Mesenteric fat pad (tissue), 1 donor: ENCODE measurements around the gene ZNF277. TPM values are rescaled to one million over a fixed set of nuclear protein-coding genes. Genes with fewer than 3 reads are reported as not detected.

ENCODE experiments used
- DNase-seq: peaks from one replicate; pipeline ENCODE4 v3.0.0-alpha.2; 2020; ENCODE audit warnings: low spot score
- long read RNA-seq: library from polyadenylated mRNA; unstranded; transcript quantifications from one replicate; pipeline ENCODE4 v2.0.0, GENCODE V29; 2020
- total RNA-seq: library from RNA; stranded (reverse); fragmentation: NEBNext Ultra II Directional; extraction: Animal tissue kit (Norgen Biotek cat#: 25700); gene quantifications from one replicate; pipeline ENCODE4 v1.2.1, GENCODE V29; 2021
- donor health status: DM: yes; HTN: yes; CAD: no.

Gene ZNF277, protein sequence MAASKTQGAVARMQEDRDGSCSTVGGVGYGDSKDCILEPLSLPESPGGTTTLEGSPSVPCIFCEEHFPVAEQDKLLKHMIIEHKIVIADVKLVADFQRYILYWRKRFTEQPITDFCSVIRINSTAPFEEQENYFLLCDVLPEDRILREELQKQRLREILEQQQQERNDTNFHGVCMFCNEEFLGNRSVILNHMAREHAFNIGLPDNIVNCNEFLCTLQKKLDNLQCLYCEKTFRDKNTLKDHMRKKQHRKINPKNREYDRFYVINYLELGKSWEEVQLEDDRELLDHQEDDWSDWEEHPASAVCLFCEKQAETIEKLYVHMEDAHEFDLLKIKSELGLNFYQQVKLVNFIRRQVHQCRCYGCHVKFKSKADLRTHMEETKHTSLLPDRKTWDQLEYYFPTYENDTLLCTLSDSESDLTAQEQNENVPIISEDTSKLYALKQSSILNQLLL
- total RNA-seq = 10.6 TPM
- long read RNA-seq, transcript ZNF277-201 (12 exons, 1,849 nt) = major isoform, 33 of 39 reads
- long read RNA-seq, partial matches to known transcripts = 0 of 39 reads
- long read RNA-seq, other reads (novel, unspliced or antisense) = 6 of 39 reads

DNA sequence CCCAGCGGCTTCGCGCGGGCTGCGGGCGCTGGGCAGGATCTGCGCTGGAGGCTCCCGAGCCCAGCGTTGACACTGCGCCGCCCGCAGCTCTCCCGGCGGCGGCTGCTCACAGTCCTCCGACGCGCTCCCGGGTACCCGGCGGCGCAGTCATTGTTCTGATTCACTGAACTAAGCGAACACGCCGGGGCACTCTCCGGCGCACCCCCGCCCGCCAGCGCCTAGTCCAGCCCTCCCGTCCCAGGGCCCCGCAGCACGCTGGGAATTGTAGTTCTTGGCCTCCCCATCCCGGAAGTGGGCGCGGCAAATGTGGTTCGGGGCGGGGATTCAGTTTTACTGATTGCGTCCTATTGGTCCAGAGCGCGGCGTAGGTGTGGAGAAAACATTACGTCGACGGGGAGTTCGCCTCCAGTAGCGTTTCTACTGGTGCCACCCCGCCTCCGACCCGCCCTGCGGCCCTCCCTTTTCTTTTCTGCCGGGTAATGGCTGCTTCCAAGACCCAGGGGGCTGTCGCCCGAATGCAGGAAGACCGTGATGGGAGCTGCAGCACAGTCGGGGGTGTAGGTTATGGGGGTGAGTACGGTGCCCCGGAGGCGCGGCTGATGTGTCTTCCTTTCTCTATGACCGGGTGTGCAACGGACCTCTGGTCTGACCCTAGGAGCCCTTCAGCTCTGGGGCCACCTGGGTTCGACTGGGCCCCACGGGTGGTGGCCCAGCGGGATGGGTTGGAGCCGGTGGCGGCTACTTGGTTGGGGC, at the start of gene ZNF277, which contains the start of gene DOCK4:
Gene ZNF277 (plus strand): TSS at position 458 of the 753 bp plus-strand sequence. CDS start 22 bp downstream, at position 480.
Gene DOCK4 (minus strand): TSS at position 162 of the 753 bp plus-strand sequence. CDS start 261 bp downstream, outside the sequence.
- DNase-seq = peak; percentile 100

GRCh38 chr7:112157072-112157471, 49.4 kb upstream of the ZNF277 start:
- no peak for DNase-seq

- DNase-seq = no peak
Measured at GRCh38 chr7:112159351-112159750, 47.1 kb upstream of the ZNF277 start.

- DNase-seq = no peak
Measured at GRCh38 chr7:112160130-112160770, 46.2 kb upstream of the ZNF277 start.

DNA sequence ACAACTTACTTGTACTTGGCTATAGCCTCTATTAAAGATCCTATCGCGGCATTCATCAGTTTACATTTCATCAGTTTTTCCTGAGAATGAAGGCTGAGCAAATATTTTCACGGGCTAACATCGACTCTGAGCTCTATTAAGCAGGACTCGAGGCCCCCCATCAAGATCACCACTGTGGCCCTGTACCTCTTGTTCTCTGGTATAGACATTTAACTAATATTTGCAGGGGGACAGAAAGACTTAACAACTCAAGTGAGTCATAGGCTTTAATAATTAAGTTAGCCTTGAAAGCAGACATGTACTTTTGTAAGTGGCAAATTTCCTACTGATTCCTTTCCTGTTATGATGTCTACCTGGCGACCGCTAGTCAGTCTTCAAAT, 45.7 kb upstream of the ZNF277 start:
- DNase-seq = no peak

GRCh38 chr7:112161253-112162141, 45.0 kb upstream of the ZNF277 start:
- DNase-seq = no peak

- DNase-seq = no peak
Measured at GRCh38 chr7:112162142-112162766, 44.2 kb upstream of the ZNF277 start.

GRCh38 chr7:112162784-112163506, 43.5 kb upstream of the ZNF277 start:
- no peak for DNase-seq

- no peak for DNase-seq
Measured at GRCh38 chr7:112167147-112167546, 39.3 kb upstream of the ZNF277 start.

- DNase-seq = no peak
Measured at GRCh38 chr7:112168915-112169314, 37.6 kb upstream of the ZNF277 start.

DNA sequence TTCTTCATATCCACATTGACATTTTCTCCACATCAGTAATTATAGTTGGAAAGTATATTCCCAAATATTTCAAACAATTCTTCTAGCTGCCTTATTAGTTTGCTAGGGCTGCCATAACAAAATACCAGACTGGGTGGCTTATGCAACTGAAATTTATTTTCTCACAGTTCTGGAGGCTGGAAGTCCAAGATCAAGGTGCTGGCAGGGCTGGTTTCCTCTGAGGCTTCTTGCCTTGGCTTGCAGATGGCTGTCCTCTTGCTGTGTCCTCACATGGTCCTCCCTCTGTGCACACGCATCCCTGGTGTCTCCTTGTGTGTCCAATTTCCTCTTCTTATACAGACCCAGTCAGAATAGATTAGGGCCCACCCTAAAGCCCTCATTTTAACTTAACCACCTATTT, 34.8 kb upstream of the ZNF277 start:
- DNase-seq = no peak

DNA sequence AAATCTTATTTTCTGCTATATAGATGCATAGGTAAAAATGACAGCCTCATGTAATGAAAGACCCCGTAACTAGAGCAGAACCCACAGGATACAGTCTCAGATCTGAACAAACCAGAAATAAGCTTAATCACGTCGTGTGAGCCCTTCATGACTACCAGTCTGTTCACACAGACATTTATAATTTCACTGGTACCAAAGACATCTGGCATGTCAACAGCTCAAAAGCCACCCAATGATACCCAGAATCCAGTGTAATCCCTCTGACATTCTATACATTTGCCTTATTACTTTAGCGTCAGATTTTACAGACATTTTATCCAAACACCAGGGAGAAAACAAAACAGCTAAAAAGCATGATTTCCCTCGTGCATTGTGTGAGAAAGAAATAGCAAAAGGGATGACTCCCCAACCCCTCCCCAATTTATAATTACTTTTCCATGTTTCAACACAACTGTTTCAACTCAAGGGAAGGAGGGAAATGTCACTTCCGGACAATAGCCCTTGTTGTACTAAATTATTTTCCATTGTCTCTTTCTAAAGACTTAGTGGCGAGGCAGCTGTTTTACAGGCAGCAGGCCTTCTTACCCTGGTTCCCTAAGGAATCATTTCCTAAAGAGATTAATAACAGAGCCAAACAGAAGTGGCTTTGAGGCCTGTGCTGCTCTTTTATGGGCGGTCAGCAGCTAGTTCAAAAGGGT, 33.5 kb upstream of the ZNF277 start:
- DNase-seq = no peak

GRCh38 chr7:112173568-112173905, 33.0 kb upstream of the ZNF277 start:
- no peak for DNase-seq

- no peak for DNase-seq
Measured at GRCh38 chr7:112174192-112174591, 32.3 kb upstream of the ZNF277 start.

DNA sequence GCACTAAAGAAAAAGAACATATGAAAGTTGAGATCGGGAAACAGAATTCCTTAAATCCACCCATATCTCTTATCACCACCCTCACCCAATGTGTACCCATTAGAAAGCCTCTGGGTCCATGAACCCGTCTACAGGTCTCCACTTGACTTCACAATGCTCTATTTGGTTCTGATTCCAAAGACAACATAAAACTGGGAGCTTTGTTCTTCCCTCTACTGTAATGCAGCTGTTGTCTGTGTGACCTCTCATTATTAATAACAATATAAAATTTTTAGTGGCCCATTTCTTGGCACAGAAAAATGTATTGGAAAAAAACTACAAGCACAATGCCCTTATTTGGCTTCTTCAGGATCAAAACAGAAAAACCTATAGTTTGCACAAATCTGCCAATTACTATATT, 30.3 kb upstream of the ZNF277 start:
- DNase-seq = no peak

- DNase-seq = no peak
Measured at GRCh38 chr7:112176693-112177415, 29.6 kb upstream of the ZNF277 start.

DNA sequence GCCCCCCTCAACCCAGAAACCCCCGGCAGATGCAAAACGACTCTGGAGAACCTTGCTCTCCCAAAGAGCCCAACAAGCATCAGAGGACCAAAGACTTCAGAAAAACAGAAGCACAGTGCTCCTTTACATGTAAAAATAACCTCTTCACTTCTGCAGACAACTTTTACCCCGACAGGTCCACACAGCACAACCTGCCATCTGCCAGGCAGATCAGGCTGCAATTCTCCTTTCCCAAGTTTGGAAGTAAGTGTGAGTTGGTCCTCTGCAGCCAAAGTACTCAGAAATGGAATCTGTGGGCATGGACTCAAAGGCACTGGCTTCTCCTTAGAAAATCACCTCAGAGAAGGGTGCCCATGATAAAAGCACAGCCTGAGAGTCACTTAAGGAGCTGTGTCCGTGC, 26.3 kb upstream of the ZNF277 start:
- DNase-seq = no peak

DNA sequence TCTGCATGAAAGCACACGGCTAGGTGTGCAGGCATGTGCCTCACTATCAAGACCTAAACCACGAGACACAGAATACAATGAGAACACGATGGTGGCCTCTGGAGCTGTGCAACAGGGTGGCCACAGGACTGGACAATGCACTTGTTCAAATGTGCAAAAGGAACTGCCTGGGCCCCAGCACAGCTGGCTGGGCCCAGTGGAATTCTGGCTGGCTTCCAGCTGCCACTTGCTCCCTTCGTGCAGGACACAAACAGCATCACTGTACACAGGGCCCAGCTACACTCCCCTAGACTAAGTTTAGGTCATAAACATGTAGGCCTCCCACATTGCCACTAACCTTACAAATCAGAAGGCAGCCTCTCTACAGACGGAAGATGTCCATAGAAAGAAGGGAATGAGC, 23.7 kb upstream of the ZNF277 start:
- no peak for DNase-seq
